BJ (cell line): ENCODE results near the gene TTF2. TPM values are rescaled to one million over a fixed set of nuclear protein-coding genes. Genes with fewer than 3 reads are reported as not detected.

Experiments used
- CTCF ChIA-PET: fragments of 350-600 bp; formaldehyde crosslinking; extraction: SDS; loops from one replicate; lab custom pipeline; 2021; ENCODE audit warnings: antibody characterized with exemption, inconsistent platforms; lab: Yijun Ruan, JAX
- POLR2A ChIA-PET: fragments of 300-600 bp; sonication (Branson Sonifier 250); formaldehyde crosslinking; extraction: SDS; loops from one replicate; lab custom pipeline; 2021; ENCODE audit warnings: antibody characterized with exemption; lab: Charles Lee
- DNase-seq: peaks from one replicate; pipeline ENCODE4 v3.0.0-alpha.2; 2011; ENCODE audit warnings: low read depth
- H3K27me3 ChIP-seq: 2 replicates; pipeline ENCODE4 v1.6.0; 2011; ENCODE audit warnings: low read length; ENCODE audit not compliant: control insufficient read depth, insufficient read depth
- H3K36me3 ChIP-seq: 2 replicates; pipeline ENCODE4 v1.5.1; 2011; ENCODE audit warnings: low read length; ENCODE audit not compliant: control insufficient read depth, insufficient read depth
- H3K4me3 ChIP-seq: 2 replicates; pipeline ENCODE4 v1.5.1; 2011; ENCODE audit warnings: low read depth, mild to moderate bottlenecking, control low read depth, low read length
- CTCF ChIP-seq: IDR thresholded peaks from 2 replicates; pipeline ENCODE4 v1.5.1; 2011; ENCODE audit warnings: low read depth, mild to moderate bottlenecking, control low read depth, inconsistent platforms, low read length, moderate library complexity; ENCODE audit not compliant: insufficient read depth
- polyA plus RNA-seq: library from polyadenylated mRNA; depleted of rRNA; stranded (reverse); fragments of >200 nt; gene quantifications from 2 replicates; pipeline ENCODE4 v1.2.3, GENCODE V29; 2011

Gene TTF2
- polyA plus RNA-seq, 1 experiment = 10.1 TPM

GRCh38 chr1:117033772-117034171 lies 26.4 kb upstream of the TTF2 start:
- H3K36me3 ChIP-seq = no peaks in the 10 kb centered on the region
- no peak for DNase-seq
- peaks cover 2% of the 10 kb centered on the region; the same call in 1 of the 2 replicates for H3K27me3 ChIP-seq
- TF ChIP-seq CTCF = no peak
- H3K4me3 ChIP-seq = no peak overlapping the region
- ChIA-PET POLR2A (no interaction called here), CTCF (no interaction called here)

- no peak for DNase-seq
- POLR2A ChIA-PET = no interaction called here
- Histone ChIP-seq H3K36me3 (no peaks in the 10 kb centered on the region), H3K27me3 (peaks cover 2% of the 10 kb centered on the region; the same call in 1 of the 2 replicates), H3K4me3 (no peak overlapping the region)
- CTCF ChIA-PET = no interaction called here
- TF ChIP-seq CTCF = no peak
Measured at GRCh38 chr1:117034791-117035290, 25.3 kb upstream of the TTF2 start.

DNA sequence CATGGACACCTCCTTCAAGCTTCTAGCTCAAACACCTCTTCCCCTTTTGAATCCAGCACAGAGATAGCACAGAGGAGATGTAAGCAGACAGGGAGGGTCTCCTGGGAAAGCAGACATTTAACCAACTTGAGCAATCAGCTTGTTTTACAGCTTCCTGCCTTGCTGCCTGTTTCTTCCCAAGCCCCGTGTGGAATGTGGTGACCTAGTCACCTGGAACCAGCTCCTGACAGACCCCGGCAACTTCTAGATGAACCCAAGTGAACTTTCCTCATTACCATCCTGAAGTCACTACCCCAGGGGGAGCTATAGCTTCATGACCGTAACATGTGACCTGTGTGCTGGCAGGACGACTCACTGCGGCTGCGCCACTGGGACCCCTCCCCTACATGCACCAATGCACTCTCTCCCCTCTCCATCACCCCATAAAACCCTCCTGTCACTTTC lies 24.1 kb upstream of the TTF2 start:
- Histone ChIP-seq H3K4me3 (no peak overlapping the region), H3K36me3 (no peaks in the 10 kb centered on the region), H3K27me3 (peaks cover 2% of the 10 kb centered on the region; the same call in 1 of the 2 replicates)
- TF ChIP-seq CTCF = no peak
- DNase-seq = no peak
- CTCF ChIA-PET = no interaction called here
- POLR2A ChIA-PET = no interaction called here

DNA sequence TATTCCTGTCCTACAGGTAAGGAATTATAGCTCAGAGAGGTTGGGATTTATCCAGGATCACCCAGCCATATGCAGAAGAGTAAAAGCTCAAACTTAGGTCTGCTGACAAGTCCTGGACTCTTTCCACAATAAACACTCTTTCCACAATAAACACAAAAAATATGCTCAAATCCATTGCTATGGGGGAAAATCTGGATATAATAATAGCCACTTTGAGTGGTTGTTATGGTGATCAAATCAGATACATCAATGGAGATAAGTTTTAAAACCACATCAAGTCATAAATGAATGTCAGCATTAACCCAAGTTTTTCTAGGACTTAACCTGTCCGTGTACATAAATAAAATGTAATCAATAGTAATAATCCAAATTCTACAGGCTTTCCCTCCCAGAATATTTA lies 22.3 kb upstream of the TTF2 start:
- ChIA-PET POLR2A (no interaction called here), CTCF (interaction anchor here (1.4 kb wide), 1 partner anchor 9 kb away, joined by 4 read pairs; no protein-coding TSS in a partner anchor)
- Histone ChIP-seq H3K36me3 (no peaks in the 10 kb centered on the region), H3K27me3 (no peaks in the 10 kb centered on the region), H3K4me3 (no peak overlapping the region)
- no peak for TF ChIP-seq CTCF
- no peak for DNase-seq

DNA sequence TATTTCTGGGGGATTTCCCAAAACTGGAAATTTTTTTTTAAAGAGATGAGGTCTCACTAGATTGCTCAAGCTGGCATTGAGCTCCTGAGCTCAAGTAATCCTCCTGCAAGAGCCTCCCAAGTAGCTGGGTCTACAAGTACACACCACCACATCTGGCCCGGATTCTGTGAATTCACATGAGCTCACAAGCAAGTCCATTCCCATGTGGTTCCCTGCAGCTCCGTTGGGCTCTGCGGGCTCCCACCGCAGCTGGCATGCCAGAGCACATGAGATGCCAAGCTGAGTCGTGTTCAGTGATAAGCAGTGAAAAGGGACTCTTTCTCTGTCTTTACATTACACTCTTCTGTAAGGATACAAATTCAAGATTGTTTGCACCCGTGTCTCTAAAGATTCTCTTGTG lies 21.9 kb upstream of the TTF2 start:
- ChIA-PET CTCF (interaction anchor here (1.4 kb wide), 1 partner anchor 9 kb away, joined by 4 read pairs; no protein-coding TSS in a partner anchor), POLR2A (no interaction called here)
- no peak overlapping the region for H3K4me3 ChIP-seq
- H3K27me3 ChIP-seq = no peaks in the 10 kb centered on the region
- DNase-seq = no peak
- TF ChIP-seq CTCF = no peak
- no peaks in the 10 kb centered on the region for H3K36me3 ChIP-seq
